Hepatic stellate cell (primary cell): ENCODE measurements around the gene CCDC142.
"Not testable (repeated sequence)": the region's sequence is repeated elsewhere in the genome, so short reads cannot be mapped to it uniquely, and the experiment has no call there.

Source experiments
- DNase-seq: peaks from one replicate; pipeline ENCODE4 v3.0.0; 2011; ENCODE audit warnings: low spot score

CCDC142 gene

GRCh38 chr2:74499267-74499939 is 16.6 kb upstream of the CCDC142 start, which contains the start of gene LBX2:
LBX2 (minus strand) TSS chr2:74499603; CDS start chr2:74499537, 66 bp downstream.
- DNase-seq = no peak

GRCh38 chr2:74498500-74499266 is 15.9 kb upstream of the CCDC142 start:
- DNase-seq = no peak

- DNase-seq = no peak
These were observed 15.1 kb upstream of the CCDC142 start for GRCh38 chr2:74497777-74498499.

- DNase-seq = no peak
These were observed 14.4 kb upstream of the CCDC142 start for GRCh38 chr2:74496997-74497776.

- no peak for DNase-seq
These were observed 12.6 kb upstream of the CCDC142 start for GRCh38 chr2:74495440-74495839.

- DNase-seq = no peak
These were observed 10.7 kb upstream of the CCDC142 start for GRCh38 chr2:74493546-74493945.

- no peak for DNase-seq
These were observed 9.1 kb upstream of the CCDC142 start for GRCh38 chr2:74491648-74492544.

GRCh38 chr2:74489906-74490305 is 7.1 kb upstream of the CCDC142 start:
- no peak for DNase-seq

- DNase-seq = no peak
These were observed 6.1 kb upstream of the CCDC142 start for GRCh38 chr2:74488643-74489481.

- no peak for DNase-seq
These were observed 3.3 kb upstream of the CCDC142 start for GRCh38 chr2:74486141-74486540.

GRCh38 chr2:74483675-74484164 is 922 bp upstream of the CCDC142 start:
- DNase-seq = not testable (repeated sequence)

GRCh38 chr2:74481961-74482800 is 617 bp downstream of the CCDC142 start:
- peak; percentile 52 for DNase-seq

GRCh38 chr2:74481431-74481830 is 1.4 kb downstream of the CCDC142 start:
- DNase-seq = no peak

- no peak for DNase-seq
These were observed 7.9 kb downstream of the CCDC142 start for GRCh38 chr2:74474899-74475298.

GRCh38 chr2:74474481-74474880 is 8.3 kb downstream of the CCDC142 start:
- no peak for DNase-seq

- no peak for DNase-seq
These were observed 9.9 kb downstream of the CCDC142 start for GRCh38 chr2:74472945-74473258.

GRCh38 chr2:74472086-74472944 is 10.5 kb downstream of the CCDC142 start, which contains the start of gene MRPL53:
MRPL53 (minus strand) TSS chr2:74472680; CDS start chr2:74472660, 20 bp downstream.
- DNase-seq = peak; percentile 77
